Esophagus muscularis mucosa (tissue), 4 donors: ENCODE measurements around the gene STIMATE. TPM values are rescaled to one million over a fixed set of nuclear protein-coding genes. Genes with fewer than 3 reads are reported as not detected.

ENCODE experiments used
- DNase-seq: peaks from one replicate; pipeline ENCODE4 v3.0.0-alpha.2; 2017; ENCODE audit errors: extremely low spot score
- H3K27ac ChIP-seq, 4 donors: fragments of 200-600 bp; sonication (generic); replicated peaks in 1 of 4; 1 replicate in 3 of 4; 2 replicates in 1 of 4; pipeline ENCODE4 v1.5.1; 2016 to 2019; ENCODE audit warnings: mild to moderate bottlenecking in 1 of 4
- H3K27me3 ChIP-seq, 4 donors: fragments of 200-600 bp; sonication (generic); one replicate each; pipeline versions ENCODE4 v1.5.1 to v1.6.0; 2016 to 2019
- H3K36me3 ChIP-seq, 4 donors: fragments of 200-600 bp; sonication (generic); one replicate each; pipeline ENCODE4 v1.5.1; 2016 to 2019
- H3K4me1 ChIP-seq, 4 donors: fragments of 200-600 bp; sonication (generic); one replicate each; pipeline ENCODE4 v1.5.1; 2016 to 2019
- H3K4me3 ChIP-seq, 4 donors: fragments of 200-600 bp; sonication (generic); 1 replicate in 2 of 4; 2 replicates in 2 of 4; pipeline ENCODE4 v1.5.1; 2016 to 2019; ENCODE audit warnings: mild to moderate bottlenecking in 4 of 4, moderate library complexity in 1 of 4
- H3K9me3 ChIP-seq, 4 donors: fragments of 200-600 bp; sonication (generic); 1 replicate in 3 of 4; 2 replicates in 1 of 4; pipeline ENCODE4 v1.5.1; 2016 to 2019
- EP300 ChIP-seq: sonication (generic); formaldehyde crosslinking; IDR thresholded peaks from one replicate; pipeline ENCODE4 v1.6.1; 2017; ENCODE audit warnings: antibody characterized with exemption
- POLR2A ChIP-seq: fragments of 450-650 bp; IDR thresholded peaks from one replicate; pipeline ENCODE4 v1.6.1; 2017; ENCODE audit warnings: antibody characterized with exemption, moderate library complexity, mild to moderate bottlenecking, low read depth
- POLR2AphosphoS5 ChIP-seq, 2 donors: sonication (generic); formaldehyde crosslinking; IDR thresholded peaks; one replicate each; pipeline ENCODE4 v1.6.1; 2017; ENCODE audit warnings: antibody characterized with exemption in 2 of 2
- WGBS: methylation state at CpG from one replicate; pipeline ENCODE4 v1.1.5; 2018; 5-methylcytosine and 5-hydroxymethylcytosine counted together
- intact Hi-C: fragments of 100-400 bp; cut with DNase I; formaldehyde crosslinking; loops from one replicate; pipeline ENCODE4 v1.15.1; 2023
- total RNA-seq, 4 donors: library from RNA; depleted of rRNA; stranded (reverse); fragments of >200 nt; gene quantifications; one replicate each; pipeline versions ENCODE4 v1.1.0 to v1.2.1, GENCODE V29; 2016
- TF ChIP-seq, protein P1 (sequence below), 3 experiments: fragments of 200-600 bp in 2 of 3; fragments of 450-650 bp in 1 of 3; sonication (generic) in 2 of 3; IDR thresholded peaks; one replicate each; pipeline ENCODE4 v1.5.1; 2017 to 2019; ENCODE audit warnings: antibody characterized with exemption in 3 of 3, mild to moderate bottlenecking in 2 of 3, moderate library complexity in 1 of 3

STIMATE gene
- total RNA-seq, 4 donors from 2014 or later = 10.4 to 23.6 (median 14.7) TPM

DNA sequence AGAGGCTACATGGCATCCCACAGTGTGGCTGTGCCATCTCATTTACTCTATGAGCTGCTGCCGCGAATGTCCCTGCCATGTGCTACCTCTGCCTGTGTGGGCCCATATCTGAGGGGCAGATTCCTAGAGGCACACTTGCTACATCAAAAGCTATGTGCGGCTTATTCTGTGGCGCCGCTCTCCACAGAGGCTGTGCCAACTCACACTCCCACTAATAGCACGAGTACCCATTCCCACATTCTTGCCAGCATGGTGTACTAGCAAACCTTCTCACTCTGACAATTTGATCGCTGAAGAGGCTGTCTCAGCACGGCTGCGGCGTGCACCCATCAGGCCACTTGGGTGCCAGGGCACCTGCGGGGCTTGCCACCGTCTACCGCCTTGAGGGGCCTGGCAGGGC, 31.4 kb downstream of the STIMATE start:
- Histone ChIP-seq H3K27ac (no peak overlapping the region), H3K27me3 (no peaks in the 10 kb centered on the region), H3K9me3 (no peaks in the 10 kb centered on the region), H3K4me1 (no peaks in the 10 kb centered on the region), H3K36me3 (peaks cover 0 to 5% (median 0%) of the 10 kb centered on the region in 4 donors), H3K4me3 (no peak overlapping the region)
- intact Hi-C loops = no loop called here
- DNase-seq = no peak
- TF ChIP-seq, protein P1, sequence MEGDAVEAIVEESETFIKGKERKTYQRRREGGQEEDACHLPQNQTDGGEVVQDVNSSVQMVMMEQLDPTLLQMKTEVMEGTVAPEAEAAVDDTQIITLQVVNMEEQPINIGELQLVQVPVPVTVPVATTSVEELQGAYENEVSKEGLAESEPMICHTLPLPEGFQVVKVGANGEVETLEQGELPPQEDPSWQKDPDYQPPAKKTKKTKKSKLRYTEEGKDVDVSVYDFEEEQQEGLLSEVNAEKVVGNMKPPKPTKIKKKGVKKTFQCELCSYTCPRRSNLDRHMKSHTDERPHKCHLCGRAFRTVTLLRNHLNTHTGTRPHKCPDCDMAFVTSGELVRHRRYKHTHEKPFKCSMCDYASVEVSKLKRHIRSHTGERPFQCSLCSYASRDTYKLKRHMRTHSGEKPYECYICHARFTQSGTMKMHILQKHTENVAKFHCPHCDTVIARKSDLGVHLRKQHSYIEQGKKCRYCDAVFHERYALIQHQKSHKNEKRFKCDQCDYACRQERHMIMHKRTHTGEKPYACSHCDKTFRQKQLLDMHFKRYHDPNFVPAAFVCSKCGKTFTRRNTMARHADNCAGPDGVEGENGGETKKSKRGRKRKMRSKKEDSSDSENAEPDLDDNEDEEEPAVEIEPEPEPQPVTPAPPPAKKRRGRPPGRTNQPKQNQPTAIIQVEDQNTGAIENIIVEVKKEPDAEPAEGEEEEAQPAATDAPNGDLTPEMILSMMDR (IDR thresholded peaks at IDR 0.05) = no peak
- TF ChIP-seq EP300 (no peak), POLR2AphosphoS5 (IDR thresholded peaks at IDR 0.05) (no peak), POLR2A (no peak)
- 97% methylated on average over 13 of the region's 13 CpGs for WGBS

DNA sequence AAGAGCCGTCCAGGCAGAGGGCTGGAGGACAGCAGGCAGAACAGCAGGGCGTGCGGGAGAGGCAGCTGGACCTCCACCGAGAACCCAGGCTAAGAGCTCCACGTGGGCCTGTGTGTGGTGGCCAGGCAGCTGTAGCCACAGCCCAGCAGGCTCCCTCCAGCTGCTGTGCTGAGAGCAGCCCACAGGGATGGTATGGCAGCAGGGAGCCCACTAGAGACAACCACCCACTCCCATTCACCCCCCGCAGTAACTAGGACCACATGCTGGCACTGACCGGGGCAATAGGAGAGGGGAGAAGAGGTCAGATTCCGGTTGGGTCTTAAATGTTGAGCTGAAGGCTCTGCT, 37.0 kb downstream of the STIMATE start:
- intact Hi-C loops = no loop called here

GRCh38 chr3:52859686-52860423, 37.5 kb downstream of the STIMATE start:
- Histone ChIP-seq H3K4me1 (peaks cover 0 to 13% (median 10%) of the 10 kb centered on the region in 4 donors), H3K4me3 (no peak overlapping the region), H3K36me3 (peaks cover 0 to 11% (median 3%) of the 10 kb centered on the region in 4 donors), H3K27me3 (no peaks in the 10 kb centered on the region), H3K27ac (no peak overlapping the region), H3K9me3 (no peaks in the 10 kb centered on the region)
- TF ChIP-seq POLR2AphosphoS5 (IDR thresholded peaks at IDR 0.05) (no peak), EP300 (no peak), POLR2A (no peak)
- TF ChIP-seq, protein P1 (IDR thresholded peaks at IDR 0.05) = no peak
- 80% methylated on average over 8 of the region's 8 CpGs for WGBS
- intact Hi-C loops = no loop called here
- no peak for DNase-seq

More for the DNA sequence above, 37.0 kb downstream of the STIMATE start:
- no peak overlapping the region for H3K27ac ChIP-seq
- no peak overlapping the region for H3K4me3 ChIP-seq
- WGBS = 82% methylated on average over 8 of the region's 8 CpGs
- no peaks in the 10 kb centered on the region for H3K27me3 ChIP-seq
- H3K36me3 ChIP-seq = peaks cover 0 to 7% (median 0%) of the 10 kb centered on the region in 4 donors
- peaks cover 0 to 13% (median 10%) of the 10 kb centered on the region in 4 donors for H3K4me1 ChIP-seq
- no peak for DNase-seq
- H3K9me3 ChIP-seq = no peaks in the 10 kb centered on the region
- TF ChIP-seq, protein P1 (IDR thresholded peaks at IDR 0.05) = no peak
- TF ChIP-seq EP300 = no peak
- no peak for TF ChIP-seq POLR2AphosphoS5 (IDR thresholded peaks at IDR 0.05)
- no peak for TF ChIP-seq POLR2A

DNA sequence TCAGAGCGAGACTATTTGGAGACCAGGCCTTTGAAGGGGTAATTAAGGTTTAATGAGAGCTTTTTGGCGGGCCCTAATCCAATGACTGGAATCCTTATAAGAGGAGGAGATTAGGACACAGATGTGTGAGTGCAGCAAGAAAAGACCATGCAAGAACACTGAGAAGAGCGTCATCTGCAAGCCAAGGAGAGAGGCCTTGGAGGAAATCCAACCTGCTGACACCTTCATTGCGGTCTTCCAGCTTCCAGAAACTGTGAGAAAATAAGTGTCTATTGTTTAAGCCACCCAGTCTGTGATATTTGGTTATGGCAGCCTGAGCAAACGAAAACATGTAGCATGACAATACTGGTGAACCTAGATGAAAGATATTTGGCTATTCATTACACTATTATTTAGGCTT, 39.5 kb downstream of the STIMATE start:
- H3K4me3 ChIP-seq = no peak overlapping the region
- no peak for DNase-seq
- WGBS = 93% methylated on average over 5 of the region's 5 CpGs
- H3K4me1 ChIP-seq = peaks cover 0 to 13% (median 10%) of the 10 kb centered on the region in 4 donors
- H3K36me3 ChIP-seq = peaks cover 4 to 25% (median 18%) of the 10 kb centered on the region in 4 donors
- H3K9me3 ChIP-seq = no peaks in the 10 kb centered on the region
- intact Hi-C loops = no loop called here
- no peaks in the 10 kb centered on the region for H3K27me3 ChIP-seq
- H3K27ac ChIP-seq = no peak overlapping the region
- TF ChIP-seq POLR2A (no peak), POLR2AphosphoS5 (IDR thresholded peaks at IDR 0.05) (no peak), EP300 (no peak)
- TF ChIP-seq, protein P1 (IDR thresholded peaks at IDR 0.05) = no peak
